GM18507 (cell line): ENCODE results near the gene PRR3.

Source experiments
- DNase-seq: peaks from one replicate; pipeline ENCODE4 v3.0.0; 2011; ENCODE audit warnings: low read depth; ENCODE audit not compliant: insufficient read length; ENCODE audit errors: extremely low spot score
- FAIRE-seq: peaks from 2 replicates; lab custom pipeline; 2011; peaks lifted over from hg19 to GRCh38; lab: Jason Lieb, UNC

The PRR3 gene

DNA sequence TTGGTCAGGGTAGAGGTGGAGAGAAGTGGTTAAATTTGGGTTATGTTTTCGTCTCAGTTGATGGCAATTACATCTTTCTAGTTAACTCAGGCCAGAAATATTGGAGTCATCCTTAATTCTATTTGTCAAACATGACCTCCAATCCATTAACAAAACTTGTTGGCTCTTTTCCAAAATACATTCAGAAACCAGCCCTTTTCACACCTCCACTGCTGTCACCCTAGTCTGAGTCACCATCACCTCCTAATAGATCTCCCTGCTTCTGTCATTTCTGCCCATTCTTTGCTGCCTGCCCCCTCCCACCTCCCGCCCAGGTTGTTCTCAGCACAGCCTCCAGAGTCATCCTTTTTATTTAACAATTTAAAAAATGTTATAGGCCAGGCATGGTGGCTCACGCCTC, 11.2 kb downstream of the PRR3 start:
- FAIRE-seq = no peak
- DNase-seq = no peak

DNA sequence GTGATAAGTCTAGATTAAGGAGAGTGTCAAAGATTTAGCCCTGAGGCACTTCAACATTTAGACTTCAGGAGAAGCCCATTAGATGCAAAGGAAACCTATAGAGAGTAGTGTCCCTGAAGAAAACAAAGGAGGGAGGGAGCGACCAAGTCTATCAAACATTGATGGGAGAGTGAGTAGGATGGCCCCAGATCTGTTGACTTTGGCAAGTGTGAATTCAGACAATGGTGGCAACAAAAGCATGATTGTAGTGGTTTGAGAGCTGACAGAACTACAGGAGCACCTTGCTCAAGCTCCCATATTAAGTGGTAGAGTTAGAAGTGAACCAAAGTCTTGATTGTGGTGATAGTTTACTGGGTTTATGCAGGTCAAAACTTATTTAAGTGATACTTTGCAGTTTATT, 13.2 kb downstream of the PRR3 start:
- no peak for DNase-seq
- no peak for FAIRE-seq

DNA sequence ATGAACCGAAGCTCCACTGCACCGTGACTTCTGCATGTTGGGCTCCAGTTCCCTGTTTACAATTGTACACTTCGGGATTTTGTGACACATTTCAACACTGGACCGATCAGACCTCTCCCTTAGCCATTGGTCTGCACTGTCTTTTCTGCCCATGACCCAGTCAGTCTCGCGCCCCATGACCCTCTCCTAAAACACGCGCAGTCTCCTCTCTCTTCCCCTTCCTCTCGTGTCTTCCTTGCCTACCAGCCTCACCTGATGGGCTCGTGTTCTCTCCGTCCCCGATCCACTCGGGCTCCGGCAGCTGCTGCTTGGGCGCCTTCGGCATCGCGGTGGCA, 13.6 kb downstream of the PRR3 start:
- FAIRE-seq = no peak

DNA sequence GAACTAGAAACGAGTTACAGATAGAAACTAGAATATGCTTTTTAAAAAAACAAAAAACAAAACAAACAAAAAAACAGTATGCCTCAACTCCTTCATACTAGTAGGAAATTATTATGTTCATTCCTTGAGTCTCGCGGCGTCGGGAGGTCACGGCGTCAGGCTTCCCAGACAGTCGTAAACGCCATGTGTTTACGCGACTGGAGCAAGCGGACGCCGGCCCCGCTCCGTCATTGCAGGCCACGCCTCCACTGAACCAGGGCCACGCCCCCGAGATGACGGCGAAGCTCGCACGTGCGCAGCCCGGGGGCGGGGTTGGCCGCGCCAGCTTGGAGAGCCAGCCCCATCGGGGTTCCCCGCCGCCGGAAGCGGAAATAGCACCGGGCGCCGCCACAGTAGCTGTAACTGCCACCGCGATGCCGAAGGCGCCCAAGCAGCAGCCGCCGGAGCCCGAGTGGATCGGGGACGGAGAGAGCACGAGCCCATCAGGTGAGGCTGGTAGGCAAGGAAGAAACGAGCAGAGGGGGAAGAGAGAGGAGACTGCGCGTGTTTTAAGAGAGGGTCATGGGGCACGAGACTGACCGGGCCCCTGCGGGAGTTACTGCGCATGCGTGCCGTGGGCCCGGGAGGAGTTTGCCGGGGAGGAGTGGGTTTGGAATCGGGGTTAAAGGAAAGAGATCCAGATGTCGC, 14.1 kb downstream of the PRR3 start, which contains the start of gene ABCF1:
ABCF1 (plus strand) TSS at position 368 of the 687 bp plus-strand sequence; CDS start at position 414, 46 bp downstream.
- FAIRE-seq = peak; percentile 94

More for the DNA sequence above, 13.6 kb downstream of the PRR3 start:
- DNase-seq = no peak

DNA sequence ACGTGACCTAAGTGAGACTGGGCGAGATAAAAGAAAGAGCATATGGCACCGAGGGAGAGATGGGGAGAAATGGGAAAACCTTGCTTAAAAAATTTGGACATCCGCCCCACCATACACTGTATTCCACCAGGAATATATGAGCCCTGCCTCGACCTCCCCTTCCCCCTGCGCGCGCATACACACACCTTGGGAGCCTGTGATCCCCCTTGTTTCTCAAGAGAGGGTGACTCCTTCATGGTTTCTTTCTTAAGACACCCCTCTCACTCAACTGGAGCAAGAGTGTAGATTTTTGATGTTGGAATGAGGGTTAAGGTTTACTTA, 14.6 kb downstream of the PRR3 start:
- FAIRE-seq = no peak
- DNase-seq = no peak

More for the DNA sequence above, 14.1 kb downstream of the PRR3 start, which contains the start of gene ABCF1:
- DNase-seq = peak; percentile 99

DNA sequence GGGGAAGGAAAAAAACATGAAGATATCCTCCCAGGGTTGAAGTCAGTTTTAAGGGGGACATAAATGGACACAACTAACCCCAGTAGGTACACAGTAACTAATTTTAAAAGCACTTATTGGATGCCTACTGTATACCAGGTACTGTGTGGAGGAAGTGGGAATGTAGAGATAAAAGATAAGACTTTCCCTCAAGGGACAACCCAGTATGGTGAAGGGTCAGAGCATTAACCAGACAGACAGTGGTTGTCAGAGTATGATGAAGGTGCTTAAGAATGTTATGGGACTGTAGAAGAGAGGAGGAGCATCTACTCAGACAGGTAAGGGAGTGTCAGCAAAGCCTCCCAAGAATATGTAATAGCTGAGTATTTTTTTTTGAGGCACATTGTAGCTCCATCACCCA, 15.1 kb downstream of the PRR3 start:
- DNase-seq (no peak), FAIRE-seq (no peak)

DNA sequence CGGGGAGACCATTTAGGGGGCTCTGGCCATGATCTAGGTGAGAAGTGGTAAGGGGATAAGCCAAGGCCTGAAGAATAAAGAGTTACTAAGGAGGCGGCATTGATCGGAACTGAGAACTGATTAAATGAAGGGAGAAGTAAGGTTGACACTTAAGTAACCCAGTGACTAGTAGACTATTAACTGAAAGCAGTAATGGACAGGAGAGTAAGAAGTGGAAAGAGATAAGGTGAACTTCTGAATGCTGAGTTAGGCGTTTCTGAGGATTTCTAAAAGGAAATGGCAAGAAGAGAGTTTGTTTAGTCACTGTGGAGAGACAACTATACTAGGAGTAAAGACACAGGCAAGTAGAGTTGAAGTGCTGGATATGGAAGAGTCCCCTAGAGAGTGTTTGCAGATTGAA, 16.0 kb downstream of the PRR3 start:
- DNase-seq (no peak), FAIRE-seq (no peak)

DNA sequence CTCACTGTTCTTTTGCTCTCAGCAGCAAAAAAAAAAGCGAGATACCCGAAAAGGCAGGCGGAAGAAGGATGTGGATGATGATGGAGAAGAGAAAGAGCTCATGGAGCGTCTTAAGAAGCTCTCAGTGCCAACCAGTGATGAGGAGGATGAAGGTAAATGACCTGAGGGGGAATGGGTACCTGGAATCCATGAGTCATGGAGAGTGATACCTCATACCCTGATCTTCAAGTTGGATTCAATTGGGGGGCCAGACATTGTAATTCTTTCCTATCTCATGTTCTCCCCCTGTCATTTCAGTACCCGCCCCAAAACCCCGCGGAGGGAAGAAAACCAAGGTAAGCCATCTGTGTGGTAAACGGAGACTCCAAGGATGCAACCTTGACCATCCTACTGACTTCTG, 21.0 kb downstream of the PRR3 start:
- no peak for FAIRE-seq

DNA sequence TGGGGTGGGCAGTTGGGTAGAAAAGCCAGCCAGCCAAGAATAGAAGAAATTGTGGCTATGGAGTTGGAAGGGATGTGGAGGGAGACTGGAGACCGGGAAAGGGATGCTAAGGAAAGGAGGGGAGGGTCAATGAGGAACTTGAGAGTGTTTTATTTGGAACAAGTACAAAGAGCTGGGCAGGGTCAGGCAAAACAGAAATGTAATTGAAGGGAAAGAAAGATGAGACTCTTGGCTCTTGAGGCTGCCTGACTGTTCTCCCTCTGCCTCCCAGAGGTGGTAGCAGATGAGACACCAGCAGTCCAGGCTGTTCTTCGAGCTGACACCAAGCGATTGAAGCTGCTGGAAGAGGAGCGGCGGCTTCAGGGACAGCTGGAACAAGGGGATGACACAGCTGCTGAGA, 26.8 kb downstream of the PRR3 start:
- DNase-seq = no peak
- FAIRE-seq = no peak

More for the DNA sequence above, 21.0 kb downstream of the PRR3 start:
- DNase-seq = no peak

DNA sequence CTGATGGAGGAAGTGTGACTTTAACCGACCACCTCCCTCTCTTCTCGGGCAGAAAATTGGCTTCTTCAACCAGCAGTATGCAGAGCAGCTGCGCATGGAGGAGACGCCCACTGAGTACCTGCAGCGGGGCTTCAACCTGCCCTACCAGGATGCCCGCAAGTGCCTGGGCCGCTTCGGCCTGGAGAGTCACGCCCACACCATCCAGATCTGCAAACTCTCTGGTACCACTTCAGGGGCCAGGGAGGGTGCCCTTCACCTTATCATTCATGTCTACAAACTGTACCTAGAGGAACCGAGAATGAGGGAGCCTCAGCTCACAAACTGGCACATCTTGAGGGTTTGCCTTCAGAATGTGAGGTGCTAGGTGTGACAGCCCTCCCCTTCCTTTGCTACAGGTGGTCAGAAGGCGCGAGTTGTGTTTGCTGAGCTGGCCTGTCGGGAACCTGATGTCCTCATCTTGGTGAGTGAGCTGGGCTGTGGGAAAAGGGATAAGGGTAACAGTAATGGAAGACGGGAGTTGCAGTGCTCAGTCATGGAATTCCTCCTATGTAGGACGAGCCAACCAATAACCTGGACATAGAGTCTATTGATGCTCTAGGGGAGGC, 32.8 kb downstream of the PRR3 start:
- no peak for FAIRE-seq
- DNase-seq = no peak

DNA sequence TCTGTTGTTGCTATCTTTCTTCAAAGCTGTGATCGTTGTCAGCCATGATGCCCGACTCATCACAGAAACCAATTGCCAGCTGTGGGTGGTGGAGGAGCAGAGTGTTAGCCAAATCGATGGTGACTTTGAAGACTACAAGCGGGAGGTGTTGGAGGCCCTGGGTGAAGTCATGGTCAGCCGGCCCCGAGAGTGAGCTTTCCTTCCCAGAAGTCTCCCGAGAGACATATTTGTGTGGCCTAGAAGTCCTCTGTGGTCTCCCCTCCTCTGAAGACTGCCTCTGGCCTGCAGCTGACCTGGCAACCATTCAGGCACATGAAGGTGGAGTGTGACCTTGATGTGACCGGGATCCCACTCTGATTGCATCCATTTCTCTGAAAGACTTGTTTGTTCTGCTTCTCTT, 33.4 kb downstream of the PRR3 start:
- FAIRE-seq (no peak), DNase-seq (no peak)

DNA sequence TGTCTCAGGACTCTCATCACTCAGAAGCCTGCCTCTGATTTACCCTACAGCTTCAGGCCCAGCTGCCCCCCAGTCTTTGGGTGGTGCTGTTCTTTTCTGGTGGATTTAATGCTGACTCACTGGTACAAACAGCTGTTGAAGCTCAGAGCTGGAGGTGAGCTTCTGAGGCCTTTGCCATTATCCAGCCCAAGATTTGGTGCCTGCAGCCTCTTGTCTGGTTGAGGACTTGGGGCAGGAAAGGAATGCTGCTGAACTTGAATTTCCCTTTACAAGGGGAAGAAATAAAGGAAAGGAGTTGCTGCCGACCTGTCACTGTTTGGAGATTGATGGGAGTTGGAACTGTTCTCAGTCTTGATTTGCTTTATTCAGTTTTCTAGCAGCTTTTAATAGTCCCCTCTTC, 33.9 kb downstream of the PRR3 start:
- DNase-seq (no peak), FAIRE-seq (no peak)

DNA sequence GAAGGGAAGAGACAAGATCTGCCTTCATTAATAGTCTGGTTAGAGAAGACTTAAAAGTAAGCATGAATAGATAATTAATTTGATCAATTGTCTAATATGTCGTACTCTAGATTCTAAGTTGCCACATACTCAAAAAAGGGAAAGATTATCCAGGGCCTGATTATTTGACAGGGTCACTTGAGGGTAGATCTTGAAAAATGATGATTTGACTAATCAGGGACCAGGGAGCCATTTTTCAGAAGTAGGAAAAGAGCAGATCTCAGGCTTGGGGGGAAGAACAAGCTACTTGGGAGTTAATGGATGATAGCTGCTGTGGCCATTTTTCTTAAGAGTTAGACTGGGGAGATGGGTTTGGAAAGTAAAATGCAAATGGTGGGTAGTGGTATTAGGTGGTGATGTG, 35.2 kb downstream of the PRR3 start:
- no peak for DNase-seq
- FAIRE-seq = no peak

DNA sequence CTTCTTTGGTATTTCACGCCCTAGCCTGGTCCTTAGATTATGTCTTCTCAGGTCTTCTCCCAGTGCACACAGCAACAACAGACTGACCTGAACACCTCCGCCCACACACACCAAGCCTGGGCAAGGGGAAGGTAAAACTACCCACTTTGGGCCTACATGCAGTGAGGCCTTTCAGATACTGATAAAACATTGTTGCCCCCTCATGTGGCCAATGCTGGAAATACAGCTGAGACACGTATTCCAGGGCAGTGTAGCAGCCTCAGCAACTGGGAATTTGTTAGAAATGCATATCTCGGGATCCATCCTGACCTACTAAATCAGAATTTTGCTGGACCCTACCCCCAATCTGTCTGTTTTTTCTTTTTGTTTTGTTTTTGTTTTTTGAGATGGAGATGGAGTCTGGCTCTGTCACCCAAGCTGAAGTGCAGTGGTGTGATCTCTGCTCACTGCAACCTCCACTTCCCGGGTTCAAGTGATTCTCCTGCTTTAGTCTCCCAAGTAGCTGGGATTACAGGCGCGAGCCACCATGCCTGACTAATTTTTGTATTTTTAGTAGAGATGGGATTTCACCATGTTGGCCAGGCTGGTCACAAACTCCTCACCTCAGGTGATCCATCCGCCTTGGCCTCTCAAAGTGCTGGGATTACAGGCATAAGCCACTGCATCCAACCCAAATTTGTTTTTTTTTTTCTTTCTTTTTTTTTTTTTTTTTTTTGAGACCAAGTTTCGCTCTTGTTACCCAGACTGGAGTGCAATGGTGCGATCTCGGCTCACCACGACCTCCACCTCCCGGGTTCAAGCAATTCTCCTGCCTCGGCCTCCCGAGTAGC, 40.4 kb downstream of the PRR3 start:
- DNase-seq (peak; percentile 50), FAIRE-seq (peak; percentile 80)

DNA sequence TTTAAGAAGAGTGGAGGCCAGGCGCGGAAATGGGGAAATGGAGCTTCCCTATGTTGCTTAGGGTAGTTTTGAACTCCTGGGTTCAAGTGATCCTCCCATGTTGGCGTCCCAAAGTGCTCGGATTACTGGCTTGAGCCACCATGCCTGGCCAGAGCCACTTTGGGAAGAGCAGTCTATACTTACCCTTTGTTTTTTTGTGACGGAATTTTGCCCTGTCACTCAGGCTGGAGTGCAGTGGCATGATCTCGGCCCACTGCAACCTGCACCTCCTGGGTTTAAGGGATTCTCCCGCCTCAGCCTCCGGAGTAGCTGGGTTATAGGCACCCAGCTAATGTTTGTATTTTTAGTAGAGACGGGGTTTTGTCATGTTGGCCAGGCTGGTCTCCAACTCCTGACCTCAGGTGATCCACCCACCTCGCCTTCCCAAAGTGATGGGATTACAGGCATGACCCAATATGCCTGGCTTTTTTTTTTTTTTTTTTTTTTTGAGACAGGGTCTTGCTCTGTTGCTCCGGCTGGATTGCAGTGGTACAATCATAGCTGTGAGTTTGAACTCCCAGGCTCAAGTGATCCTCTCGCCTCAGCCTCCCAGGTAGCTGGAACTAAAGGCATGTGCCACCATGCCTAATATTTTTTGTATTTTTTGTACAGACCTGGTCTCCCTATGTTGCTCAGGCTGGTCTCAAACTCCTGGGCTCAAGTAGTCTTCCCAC, 42.0 kb downstream of the PRR3 start:
- no peak for DNase-seq
- no peak for FAIRE-seq

DNA sequence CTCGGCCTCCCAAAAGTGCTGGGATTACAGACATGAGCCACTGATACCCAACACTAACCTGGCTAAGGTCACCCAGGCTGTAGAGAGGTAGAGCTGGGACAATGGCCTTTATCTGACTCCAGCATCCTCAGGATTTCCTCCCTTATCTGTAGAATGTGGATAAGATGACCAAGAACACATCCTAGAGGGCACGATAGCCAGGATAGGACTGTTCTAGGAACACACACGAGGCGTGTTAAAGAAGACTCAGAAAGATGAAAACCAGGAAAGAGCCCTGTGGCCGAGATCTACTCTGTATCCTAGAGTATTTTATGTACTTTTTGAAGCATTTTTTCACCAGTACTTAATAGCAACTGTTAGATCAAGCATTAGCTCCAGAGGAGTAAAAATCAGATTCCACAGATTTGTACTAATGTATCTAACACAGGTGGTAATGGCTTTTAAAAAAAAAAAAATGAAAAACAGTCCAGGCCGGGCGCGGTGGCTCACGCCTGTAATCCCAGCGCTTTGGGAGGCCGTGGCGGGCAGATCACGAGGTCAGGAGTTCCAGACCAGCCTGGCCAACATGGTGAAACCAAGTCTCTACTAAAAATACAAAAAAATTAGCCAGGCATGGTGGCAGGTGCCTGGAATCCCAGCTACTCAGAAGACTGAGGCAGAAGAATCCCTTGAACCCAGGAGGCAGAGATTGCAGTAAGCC, 42.7 kb downstream of the PRR3 start:
- no peak for DNase-seq
- no peak for FAIRE-seq

DNA sequence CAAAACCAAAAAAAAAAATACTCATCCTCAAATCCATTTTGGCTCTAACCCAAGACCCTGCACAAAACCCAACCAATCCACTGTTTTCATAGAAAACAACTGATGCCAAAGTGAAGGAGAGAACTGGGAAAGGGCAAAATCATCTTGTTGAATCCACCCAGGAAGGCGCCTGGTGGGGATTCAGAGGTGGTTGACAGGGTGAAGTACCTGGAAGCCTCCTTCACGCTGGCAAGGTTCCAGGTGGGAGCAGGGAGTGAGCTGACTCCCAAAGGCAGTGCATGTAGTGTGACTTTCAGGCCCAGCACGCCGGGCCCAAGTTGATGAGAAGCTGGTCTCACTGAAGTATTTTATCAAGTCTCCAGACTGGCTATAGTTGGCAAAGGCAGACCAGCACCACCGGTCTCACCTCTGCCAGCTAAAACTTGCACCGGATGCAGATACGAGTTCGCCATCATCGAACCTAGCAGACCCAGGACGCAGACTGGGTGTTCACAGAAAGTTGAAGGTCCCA, 43.4 kb downstream of the PRR3 start:
- no peak for FAIRE-seq

DNA sequence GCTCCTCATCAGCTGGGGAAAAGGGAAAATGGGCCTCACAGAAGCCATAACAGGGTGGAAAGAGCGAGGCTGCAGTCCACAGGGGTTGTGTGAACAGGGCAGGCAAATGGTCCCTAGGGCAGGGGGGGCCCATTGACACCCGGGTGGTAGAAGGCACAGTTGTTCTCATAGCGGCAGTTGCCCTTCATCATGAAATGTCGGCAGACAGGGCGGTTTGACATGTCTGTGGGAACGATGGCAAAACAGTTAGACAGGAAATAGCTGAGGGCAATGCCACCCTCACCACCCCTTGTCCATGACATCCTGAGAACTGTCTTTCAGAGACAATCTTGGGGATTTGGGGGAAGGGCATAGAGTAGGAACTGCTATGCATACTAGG, 44.3 kb downstream of the PRR3 start:
- no peak for FAIRE-seq

More for the DNA sequence above, 43.4 kb downstream of the PRR3 start:
- no peak for DNase-seq

DNA sequence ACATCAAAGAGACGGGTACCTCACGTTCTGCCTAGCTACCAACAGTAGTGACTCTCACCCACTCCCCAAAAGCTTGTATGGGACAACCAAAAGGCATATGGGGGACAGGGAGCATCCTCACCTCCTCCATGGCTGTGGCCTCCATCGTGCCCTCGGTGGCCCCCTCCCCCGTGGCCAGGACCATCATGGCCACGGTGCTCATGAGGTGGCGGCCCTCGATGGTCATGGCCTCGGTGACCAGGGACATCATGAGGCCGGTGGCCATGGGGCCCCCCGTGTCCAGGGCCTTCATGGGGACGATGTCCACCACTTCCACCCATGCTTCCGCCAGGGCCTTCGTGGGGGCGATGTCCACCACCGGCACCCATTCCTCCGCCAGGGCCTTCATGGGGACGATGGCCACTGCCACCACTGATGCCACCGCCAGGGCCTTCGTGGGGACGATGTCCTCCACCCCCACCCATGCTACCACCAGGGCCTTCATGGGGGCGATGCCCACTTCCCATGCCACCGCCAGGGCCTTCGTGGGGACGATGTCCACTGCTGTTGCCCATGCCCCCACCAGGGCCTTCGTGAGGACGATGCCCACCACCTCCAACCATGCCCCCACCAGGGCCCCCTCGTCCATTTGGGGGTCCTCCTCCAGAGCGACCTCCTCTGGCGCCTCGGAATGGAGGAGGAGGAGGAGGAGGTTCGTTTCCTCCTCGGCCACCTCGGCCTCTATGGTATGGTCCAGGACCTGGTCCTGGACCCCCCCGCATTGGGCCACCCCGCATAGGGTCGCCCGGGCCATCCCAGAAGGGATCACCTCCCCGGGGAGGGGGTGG, 44.9 kb downstream of the PRR3 start:
- FAIRE-seq (no peak), DNase-seq (no peak)

More for the DNA sequence above, 44.3 kb downstream of the PRR3 start:
- no peak for DNase-seq
